A549 (cell line): ENCODE measurements around the gene TNFRSF19.

Experiments
- CEBPB ChIP-seq, 2 experiments: fragments of >200 bp in 1 of 2; sonication (Bioruptor Twin) in 1 of 2; formaldehyde crosslinking in 1 of 2; IDR thresholded peaks; 2 replicates each; pipeline ENCODE4 v1.6.1; 2012 to 2016
- MAZ ChIP-seq: fragments of 150-350 bp; IDR thresholded peaks from 2 replicates; pipeline ENCODE4 v1.6.1; 2014; ENCODE audit warnings: antibody characterized with exemption, low read depth, low read length, borderline replicate concordance
- MYC ChIP-seq: IDR thresholded peaks from 2 replicates; pipeline ENCODE4 v1.6.1; 2012; ENCODE audit warnings: mild to moderate bottlenecking, inconsistent platforms, low read length, improper control_type of control experiment, borderline replicate concordance
- RAD21 ChIP-seq, 2 experiments: fragments of >200 bp in 1 of 2; sonication (Bioruptor Twin) in 1 of 2; formaldehyde crosslinking in 1 of 2; IDR thresholded peaks in 1 of 2; conservative IDR thresholded peaks in 1 of 2; 2 replicates in 1 of 2; 3 replicates in 1 of 2; pipeline ENCODE4 v1.6.1; 2012 to 2018; ENCODE audit warnings: inconsistent platforms in 1 of 2
- TF ChIP-seq, protein P1 (sequence below): fragments of 200-600 bp; sonication (generic); IDR thresholded peaks from 2 replicates; pipeline ENCODE4 v1.6.1; 2016; ENCODE audit warnings: antibody characterized with exemption, mild to moderate bottlenecking, moderate library complexity
- TF ChIP-seq, protein P2 (sequence below): fragments of >200 bp; sonication (Bioruptor Twin); formaldehyde crosslinking; IDR thresholded peaks from 3 replicates; pipeline ENCODE4 v1.5.1; 2016
- TF ChIP-seq, protein P3 (sequence below): fragments of 450-650 bp; IDR thresholded peaks from 2 replicates; pipeline ENCODE4 v1.6.1; 2014; ENCODE audit warnings: antibody characterized with exemption

DNA sequence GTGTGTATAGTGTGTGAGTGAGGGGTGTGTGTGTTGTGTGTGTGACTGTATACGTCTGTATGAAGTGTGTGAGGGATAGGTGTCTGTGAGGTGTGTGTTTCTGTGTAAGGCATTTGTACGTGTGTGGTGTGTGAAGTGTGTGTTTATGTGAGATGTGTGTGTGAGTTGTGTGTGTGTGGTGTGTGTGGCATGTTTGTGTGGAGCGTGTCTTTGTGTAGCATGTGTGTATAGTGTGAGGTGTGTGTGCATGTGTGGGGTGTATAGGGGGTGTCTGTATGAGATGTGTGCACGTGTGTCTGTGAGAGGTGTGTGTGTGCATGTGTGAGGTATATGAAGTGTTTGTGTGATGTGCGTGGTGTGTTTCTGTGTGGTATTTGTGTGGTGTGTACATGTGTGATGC, 13.2 kb upstream of the TNFRSF19 start:
- TF ChIP-seq, protein P1, sequence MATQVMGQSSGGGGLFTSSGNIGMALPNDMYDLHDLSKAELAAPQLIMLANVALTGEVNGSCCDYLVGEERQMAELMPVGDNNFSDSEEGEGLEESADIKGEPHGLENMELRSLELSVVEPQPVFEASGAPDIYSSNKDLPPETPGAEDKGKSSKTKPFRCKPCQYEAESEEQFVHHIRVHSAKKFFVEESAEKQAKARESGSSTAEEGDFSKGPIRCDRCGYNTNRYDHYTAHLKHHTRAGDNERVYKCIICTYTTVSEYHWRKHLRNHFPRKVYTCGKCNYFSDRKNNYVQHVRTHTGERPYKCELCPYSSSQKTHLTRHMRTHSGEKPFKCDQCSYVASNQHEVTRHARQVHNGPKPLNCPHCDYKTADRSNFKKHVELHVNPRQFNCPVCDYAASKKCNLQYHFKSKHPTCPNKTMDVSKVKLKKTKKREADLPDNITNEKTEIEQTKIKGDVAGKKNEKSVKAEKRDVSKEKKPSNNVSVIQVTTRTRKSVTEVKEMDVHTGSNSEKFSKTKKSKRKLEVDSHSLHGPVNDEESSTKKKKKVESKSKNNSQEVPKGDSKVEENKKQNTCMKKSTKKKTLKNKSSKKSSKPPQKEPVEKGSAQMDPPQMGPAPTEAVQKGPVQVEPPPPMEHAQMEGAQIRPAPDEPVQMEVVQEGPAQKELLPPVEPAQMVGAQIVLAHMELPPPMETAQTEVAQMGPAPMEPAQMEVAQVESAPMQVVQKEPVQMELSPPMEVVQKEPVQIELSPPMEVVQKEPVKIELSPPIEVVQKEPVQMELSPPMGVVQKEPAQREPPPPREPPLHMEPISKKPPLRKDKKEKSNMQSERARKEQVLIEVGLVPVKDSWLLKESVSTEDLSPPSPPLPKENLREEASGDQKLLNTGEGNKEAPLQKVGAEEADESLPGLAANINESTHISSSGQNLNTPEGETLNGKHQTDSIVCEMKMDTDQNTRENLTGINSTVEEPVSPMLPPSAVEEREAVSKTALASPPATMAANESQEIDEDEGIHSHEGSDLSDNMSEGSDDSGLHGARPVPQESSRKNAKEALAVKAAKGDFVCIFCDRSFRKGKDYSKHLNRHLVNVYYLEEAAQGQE: no peak
- TF ChIP-seq RAD21 (conservative IDR thresholded peaks at IDR 0.05 in 1 of 2, IDR thresholded peaks at IDR 0.05 in 1 of 2) (no peak), MYC (no peak), MAZ (no peak), CEBPB (IDR thresholded peaks at IDR 0.05) (no peak)
- TF ChIP-seq, protein P2, sequence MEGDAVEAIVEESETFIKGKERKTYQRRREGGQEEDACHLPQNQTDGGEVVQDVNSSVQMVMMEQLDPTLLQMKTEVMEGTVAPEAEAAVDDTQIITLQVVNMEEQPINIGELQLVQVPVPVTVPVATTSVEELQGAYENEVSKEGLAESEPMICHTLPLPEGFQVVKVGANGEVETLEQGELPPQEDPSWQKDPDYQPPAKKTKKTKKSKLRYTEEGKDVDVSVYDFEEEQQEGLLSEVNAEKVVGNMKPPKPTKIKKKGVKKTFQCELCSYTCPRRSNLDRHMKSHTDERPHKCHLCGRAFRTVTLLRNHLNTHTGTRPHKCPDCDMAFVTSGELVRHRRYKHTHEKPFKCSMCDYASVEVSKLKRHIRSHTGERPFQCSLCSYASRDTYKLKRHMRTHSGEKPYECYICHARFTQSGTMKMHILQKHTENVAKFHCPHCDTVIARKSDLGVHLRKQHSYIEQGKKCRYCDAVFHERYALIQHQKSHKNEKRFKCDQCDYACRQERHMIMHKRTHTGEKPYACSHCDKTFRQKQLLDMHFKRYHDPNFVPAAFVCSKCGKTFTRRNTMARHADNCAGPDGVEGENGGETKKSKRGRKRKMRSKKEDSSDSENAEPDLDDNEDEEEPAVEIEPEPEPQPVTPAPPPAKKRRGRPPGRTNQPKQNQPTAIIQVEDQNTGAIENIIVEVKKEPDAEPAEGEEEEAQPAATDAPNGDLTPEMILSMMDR: no peak
- TF ChIP-seq, protein P3, sequence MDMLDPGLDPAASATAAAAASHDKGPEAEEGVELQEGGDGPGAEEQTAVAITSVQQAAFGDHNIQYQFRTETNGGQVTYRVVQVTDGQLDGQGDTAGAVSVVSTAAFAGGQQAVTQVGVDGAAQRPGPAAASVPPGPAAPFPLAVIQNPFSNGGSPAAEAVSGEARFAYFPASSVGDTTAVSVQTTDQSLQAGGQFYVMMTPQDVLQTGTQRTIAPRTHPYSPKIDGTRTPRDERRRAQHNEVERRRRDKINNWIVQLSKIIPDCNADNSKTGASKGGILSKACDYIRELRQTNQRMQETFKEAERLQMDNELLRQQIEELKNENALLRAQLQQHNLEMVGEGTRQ: no peak
